ENCODE results near the gene LRRC51.

The LRRC51 gene

DNA sequence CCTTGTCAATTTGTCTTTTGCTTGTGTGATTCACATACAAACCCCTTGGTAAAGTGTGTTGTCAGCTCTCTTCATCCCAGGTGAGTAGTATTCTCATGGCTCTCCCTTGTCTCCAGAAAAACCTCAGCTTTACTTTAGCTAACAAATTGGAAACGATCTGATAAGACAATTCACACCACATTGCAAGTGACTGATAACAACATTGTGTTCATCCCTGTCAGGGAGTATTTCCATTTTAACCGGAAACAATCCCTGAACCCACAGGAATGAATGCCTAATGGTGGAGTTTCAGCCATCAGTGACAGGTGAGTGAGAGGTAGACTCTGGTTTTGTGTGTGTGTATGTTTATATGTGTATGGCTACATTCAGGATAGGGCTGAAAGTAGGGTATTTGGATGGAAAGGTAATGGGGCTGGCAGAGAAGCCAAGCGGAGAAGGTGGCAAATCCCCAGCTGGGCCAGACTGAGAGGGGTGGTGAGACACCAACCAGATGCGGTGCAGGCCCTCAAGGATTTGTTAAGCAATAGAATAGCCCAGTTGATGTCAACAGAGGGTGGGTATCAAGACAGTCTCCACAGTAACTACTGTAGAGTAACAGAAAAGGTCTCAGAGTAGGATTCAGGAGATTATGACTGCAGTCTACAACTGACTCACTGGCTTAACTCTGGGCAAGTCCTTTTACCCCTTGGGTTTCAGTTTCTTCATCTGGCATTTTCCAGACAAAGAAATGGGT is 7.6 kb downstream of the LRRC51 start:
- DNase-seq (ENCODE audit: low read depth, low spot score), result no peak
- Histone ChIP-seq H3K4me3 (no peak overlapping the region), H3K9me3 (ENCODE audit: low read depth, low read length) (no peaks in the 10 kb centered on the region), H3K27ac (no peak overlapping the region), H3K36me3 (ENCODE audit: insufficient read depth, low read length) (peaks cover 4% of the 10 kb centered on the region; the same call in 1 of the 2 replicates), H3K9ac (ENCODE audit: insufficient read length) (no peak overlapping the region)
- TF ChIP-seq POLR2AphosphoS5 (IDR thresholded peaks at IDR 0.05; ENCODE audit: borderline replicate concordance, low read depth, low read length), result no peak
- TF ChIP-seq EZH2 (IDR thresholded peaks at IDR 0.05), result no peak
- TF ChIP-seq FOXP2 (optimal IDR thresholded peaks at IDR 0.05; ENCODE audit: control extremely low read depth, extremely low read length, insufficient read depth), result no peak

DNA sequence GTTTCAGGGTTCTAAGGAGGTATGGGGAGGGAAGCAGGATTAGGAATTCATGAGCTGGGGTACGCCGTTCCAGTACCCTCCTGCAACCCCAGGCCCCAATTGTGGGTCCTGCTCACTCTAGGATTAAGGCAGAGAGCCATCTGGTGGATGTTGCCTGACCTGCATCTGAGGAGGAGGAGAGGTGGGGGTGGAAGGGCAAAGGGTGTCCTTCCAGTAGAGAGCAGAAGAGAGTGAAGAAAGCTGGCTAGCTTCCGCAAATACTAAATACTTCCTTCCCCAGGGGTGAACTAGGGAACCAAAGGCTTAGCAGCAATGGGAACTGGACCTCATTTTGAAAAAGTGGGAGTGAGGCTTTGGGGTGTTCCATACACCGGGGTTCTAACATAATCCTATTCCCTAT is 10.6 kb downstream of the LRRC51 start:
- no peak for TF ChIP-seq POLR2AphosphoS5 (IDR thresholded peaks at IDR 0.05; ENCODE audit: borderline replicate concordance, low read depth, low read length)
- no peak for TF ChIP-seq FOXP2 (optimal IDR thresholded peaks at IDR 0.05; ENCODE audit: control extremely low read depth, extremely low read length, insufficient read depth)
- TF ChIP-seq EZH2 (IDR thresholded peaks at IDR 0.05), result no peak
- H3K4me3 ChIP-seq, result no peak overlapping the region
- H3K9me3 ChIP-seq (ENCODE audit: low read depth, low read length), result no peaks in the 10 kb centered on the region
- peaks cover 17% of the 10 kb centered on the region; the same call in 1 of the 2 replicates for H3K36me3 ChIP-seq (ENCODE audit: insufficient read depth, low read length)
- H3K27ac ChIP-seq, result no peak overlapping the region
- no peak for DNase-seq (ENCODE audit: low read depth, low spot score)
- H3K9ac ChIP-seq (ENCODE audit: insufficient read length), result no peak overlapping the region

GRCh38 chr11:72098741-72099140 is 18.1 kb downstream of the LRRC51 start:
- DNase-seq (ENCODE audit: low read depth, low spot score), result no peak
- no peaks in the 10 kb centered on the region for H3K9me3 ChIP-seq (ENCODE audit: low read depth, low read length)
- TF ChIP-seq POLR2AphosphoS5 (IDR thresholded peaks at IDR 0.05; ENCODE audit: borderline replicate concordance, low read depth, low read length) (no peak; the same call in 1 of the 2 replicates), FOXP2 (optimal IDR thresholded peaks at IDR 0.05; ENCODE audit: control extremely low read depth, extremely low read length, insufficient read depth) (no peak), EZH2 (IDR thresholded peaks at IDR 0.05) (no peak)
- peaks cover 55% of the 10 kb centered on the region for H3K36me3 ChIP-seq (ENCODE audit: insufficient read depth, low read length)
- no peak overlapping the region for H3K27ac ChIP-seq
- no peak overlapping the region for H3K4me3 ChIP-seq
- H3K9ac ChIP-seq (ENCODE audit: insufficient read length), result no peak overlapping the region

GRCh38 chr11:72100009-72100408 is 19.4 kb downstream of the LRRC51 start:
- Histone ChIP-seq H3K4me3 (no peak overlapping the region), H3K9ac (ENCODE audit: insufficient read length) (no peak overlapping the region), H3K36me3 (ENCODE audit: insufficient read depth, low read length) (peaks cover 46% of the 10 kb centered on the region), H3K9me3 (ENCODE audit: low read depth, low read length) (no peaks in the 10 kb centered on the region), H3K27ac (no peak overlapping the region)
- no peak for TF ChIP-seq POLR2AphosphoS5 (IDR thresholded peaks at IDR 0.05; ENCODE audit: borderline replicate concordance, low read depth, low read length)
- TF ChIP-seq EZH2 (IDR thresholded peaks at IDR 0.05), result no peak
- TF ChIP-seq FOXP2 (optimal IDR thresholded peaks at IDR 0.05; ENCODE audit: control extremely low read depth, extremely low read length, insufficient read depth), result no peak
- no peak for DNase-seq (ENCODE audit: low read depth, low spot score)

- Histone ChIP-seq H3K9ac (ENCODE audit: insufficient read length) (no peak overlapping the region), H3K36me3 (ENCODE audit: insufficient read depth, low read length) (peaks cover 43% of the 10 kb centered on the region), H3K4me3 (no peak overlapping the region), H3K9me3 (ENCODE audit: low read depth, low read length) (no peaks in the 10 kb centered on the region), H3K27ac (no peak overlapping the region)
- no peak for DNase-seq (ENCODE audit: low read depth, low spot score)
- no peak for TF ChIP-seq EZH2 (IDR thresholded peaks at IDR 0.05)
- no peak for TF ChIP-seq POLR2AphosphoS5 (IDR thresholded peaks at IDR 0.05; ENCODE audit: borderline replicate concordance, low read depth, low read length)
- TF ChIP-seq FOXP2 (optimal IDR thresholded peaks at IDR 0.05; ENCODE audit: control extremely low read depth, extremely low read length, insufficient read depth), result no peak
These were observed 19.8 kb downstream of the LRRC51 start for GRCh38 chr11:72100462-72100861.

DNA sequence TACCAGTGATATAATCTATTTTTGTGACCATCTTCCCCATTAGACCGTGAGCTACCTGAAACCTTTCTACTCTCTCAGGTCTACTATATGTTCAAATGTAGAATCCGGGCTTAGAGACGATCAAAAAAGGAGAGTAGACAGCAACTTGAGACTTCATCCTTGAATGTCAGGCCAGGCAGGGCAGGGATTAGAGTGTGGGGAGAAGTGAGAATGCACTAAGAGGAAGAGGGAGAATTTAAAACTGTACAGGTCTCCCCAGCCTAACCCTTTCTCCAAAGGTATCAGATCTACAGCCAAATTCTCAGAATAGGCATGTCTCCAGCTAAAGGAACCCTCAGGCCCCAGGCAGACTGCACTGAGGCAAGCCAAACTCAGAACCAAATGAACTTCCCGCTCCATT is 21.5 kb downstream of the LRRC51 start:
- TF ChIP-seq POLR2AphosphoS5 (IDR thresholded peaks at IDR 0.05; ENCODE audit: borderline replicate concordance, low read depth, low read length) (no peak), EZH2 (IDR thresholded peaks at IDR 0.05) (no peak), FOXP2 (optimal IDR thresholded peaks at IDR 0.05; ENCODE audit: control extremely low read depth, extremely low read length, insufficient read depth) (no peak)
- H3K9me3 ChIP-seq (ENCODE audit: low read depth, low read length), result no peaks in the 10 kb centered on the region
- H3K27ac ChIP-seq, result peak overlapping the region; percentile 88
- peak overlapping the region; percentile 97 for H3K4me3 ChIP-seq
- H3K9ac ChIP-seq (ENCODE audit: insufficient read length), result peak overlapping the region; percentile 99
- H3K36me3 ChIP-seq (ENCODE audit: insufficient read depth, low read length), result peaks cover 40% of the 10 kb centered on the region
- DNase-seq (ENCODE audit: low read depth, low spot score), result no peak

- peak overlapping the region; percentile 88 for H3K27ac ChIP-seq
- H3K9me3 ChIP-seq (ENCODE audit: low read depth, low read length), result no peaks in the 10 kb centered on the region
- TF ChIP-seq EZH2 (IDR thresholded peaks at IDR 0.05) (no peak), FOXP2 (optimal IDR thresholded peaks at IDR 0.05; ENCODE audit: control extremely low read depth, extremely low read length, insufficient read depth) (no peak), POLR2AphosphoS5 (IDR thresholded peaks at IDR 0.05; ENCODE audit: borderline replicate concordance, low read depth, low read length) (no peak)
- peak overlapping the region; percentile 99 for H3K9ac ChIP-seq (ENCODE audit: insufficient read length)
- peaks cover 36% of the 10 kb centered on the region for H3K36me3 ChIP-seq (ENCODE audit: insufficient read depth, low read length)
- peak overlapping the region; percentile 97 for H3K4me3 ChIP-seq
- no peak for DNase-seq (ENCODE audit: low read depth, low spot score)
These were observed 21.9 kb downstream of the LRRC51 start for GRCh38 chr11:72102631-72102945.

DNA sequence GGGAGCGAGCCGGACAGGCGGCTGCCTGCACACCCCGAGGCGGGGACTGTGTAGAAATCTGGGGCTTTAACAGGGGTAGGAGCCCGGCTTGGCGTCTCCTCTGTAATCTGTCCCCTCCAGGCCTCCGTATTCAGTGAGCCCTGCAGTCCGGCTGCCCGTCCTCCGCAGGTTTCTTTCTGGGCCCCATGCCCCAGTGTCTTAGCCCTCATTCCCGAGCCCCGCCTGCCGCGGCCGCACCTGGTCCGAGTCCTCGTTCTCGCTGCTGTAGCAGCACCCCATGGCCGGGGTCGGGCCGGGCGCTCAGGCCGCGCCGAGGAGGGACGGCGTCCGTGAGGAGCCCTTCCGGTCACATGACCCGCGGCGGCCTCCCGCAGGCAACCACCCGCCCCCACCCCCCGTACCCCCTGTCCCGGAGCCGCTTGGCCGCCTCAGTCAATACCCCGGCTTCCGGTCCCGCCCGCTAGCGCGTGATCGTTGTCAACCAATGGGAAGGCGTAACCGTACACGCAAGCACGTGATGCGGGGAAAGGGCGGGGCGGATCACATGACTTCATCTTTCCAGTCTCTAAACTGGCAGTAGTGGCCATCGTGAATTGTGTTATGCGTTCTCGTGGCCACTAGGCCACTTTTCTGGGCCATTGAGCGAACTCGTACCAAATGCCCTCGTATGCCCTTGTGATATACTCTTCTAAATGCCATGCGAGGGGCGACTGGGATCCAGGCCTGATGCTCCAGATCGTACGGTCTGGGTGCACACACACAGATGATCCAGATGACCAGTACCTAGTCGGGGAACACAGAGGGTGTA is 22.5 kb downstream of the LRRC51 start, which contains the start of gene LAMTOR1:
Gene LAMTOR1 (minus strand): TSS at position 352 of the 808 bp plus-strand sequence. CDS start 73 bp downstream, at position 279.
- DNase-seq (ENCODE audit: low read depth, low spot score), result peak; percentile 88
- Histone ChIP-seq H3K36me3 (ENCODE audit: insufficient read depth, low read length) (peaks cover 31% of the 10 kb centered on the region), H3K4me3 (peak within 1 kb of the TSS; percentile 97), H3K9me3 (ENCODE audit: low read depth, low read length) (no peaks in the 10 kb centered on the region), H3K27ac (peak within 1 kb of the TSS; percentile 88), H3K9ac (ENCODE audit: insufficient read length) (peak within 1 kb of the TSS; percentile 99)
- TF ChIP-seq POLR2AphosphoS5 (IDR thresholded peaks at IDR 0.05; ENCODE audit: borderline replicate concordance, low read depth, low read length) (peak; percentile 77), FOXP2 (optimal IDR thresholded peaks at IDR 0.05; ENCODE audit: control extremely low read depth, extremely low read length, insufficient read depth) (peak; percentile 66), EZH2 (IDR thresholded peaks at IDR 0.05) (no peak)
